ENCODE data around the gene ZNF160. TPM values are rescaled to one million over a fixed set of nuclear protein-coding genes. Genes with fewer than 3 reads are reported as not detected.
"Not testable (repeated sequence)": the region's sequence is repeated elsewhere in the genome, so short reads cannot be mapped to it uniquely, and the experiment has no call there.

Gene ZNF160
- polyA plus RNA-seq, 1 of the 3 experiments (the other 2 are of a cell fraction), result 10.1 TPM

- TF ChIP-seq, protein P1, sequence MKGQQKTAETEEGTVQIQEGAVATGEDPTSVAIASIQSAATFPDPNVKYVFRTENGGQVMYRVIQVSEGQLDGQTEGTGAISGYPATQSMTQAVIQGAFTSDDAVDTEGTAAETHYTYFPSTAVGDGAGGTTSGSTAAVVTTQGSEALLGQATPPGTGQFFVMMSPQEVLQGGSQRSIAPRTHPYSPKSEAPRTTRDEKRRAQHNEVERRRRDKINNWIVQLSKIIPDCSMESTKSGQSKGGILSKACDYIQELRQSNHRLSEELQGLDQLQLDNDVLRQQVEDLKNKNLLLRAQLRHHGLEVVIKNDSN (IDR thresholded peaks at IDR 0.05; ENCODE audit: borderline replicate concordance, low read depth), result no peak
- no peak for TF ChIP-seq MXI1 (IDR thresholded peaks at IDR 0.05; ENCODE audit: low read depth, low read length)
- TF ChIP-seq EZH2phosphoT487 (IDR thresholded peaks at IDR 0.05; ENCODE audit: borderline replicate concordance, low read depth), result no peak
- no peak for TF ChIP-seq RFX5 (IDR thresholded peaks at IDR 0.05; ENCODE audit: low read length)
- TF ChIP-seq FOSL2 (IDR thresholded peaks at IDR 0.05; ENCODE audit: borderline replicate concordance, low read depth), result no peak
- no peak for TF ChIP-seq RXRA (IDR thresholded peaks at IDR 0.05; ENCODE audit: borderline replicate concordance, low read depth)
- WGBS (ENCODE audit: low lambda C conversion rate), result 50% methylated on average over 1 of the region's 1 CpG
- Histone ChIP-seq H3K36me3 (replicated peaks in 1 of 2; ENCODE audit: control insufficient read depth in 1 of 2, insufficient read depth in 2 of 2, low read length in 1 of 2) (peaks cover 9 to 13% of the 10 kb centered on the region in 2 experiments), H3K4me2 (peak overlapping the region; percentile 92), H2AFZ (ENCODE audit: low read depth) (no peak overlapping the region), H3K27ac (ENCODE audit: low read depth in 2 of 2, low read length in 1 of 2) (no peak overlapping the region), H4K20me1 (ENCODE audit: insufficient read depth) (no peaks in the 10 kb centered on the region; the same call in 1 of the 2 replicates), H3K9me3 (no peaks in the 10 kb centered on the region), H3K27me3 (ENCODE audit: insufficient read depth) (no peaks in the 10 kb centered on the region), H3F3A (replicated peaks; ENCODE audit: insufficient read depth) (peaks cover 3% of the 10 kb centered on the region), H3K9ac (no peak overlapping the region), H3K9me2 (no peaks in the 10 kb centered on the region), H3K4me1 (ENCODE audit: control insufficient read depth in 1 of 2, insufficient read depth in 2 of 2, low read depth in 1 of 2, low read length in 1 of 2) (peaks cover 0 to 10% of the 10 kb centered on the region in 2 experiments; a peak in 2 of 4 replicates), H3K4me3 (ENCODE audit: low read depth in 2 of 2, low read length in 1 of 2) (peak overlapping the region; percentile 77 to 90), H3K79me2 (ENCODE audit: insufficient read depth) (peaks cover 61% of the 10 kb centered on the region)
- CTCF ChIA-PET, result interaction anchor here (1.2 to 1.9 kb wide), 2 partner anchors 25 to 94 kb away, joined by 3 to 5 read pairs; no protein-coding TSS in a partner anchor
- peak; percentile 34 for DNase-seq
- POLR2A ChIA-PET, result no interaction called here
Measured at GRCh38 chr19:53101518-53101917, 1.7 kb downstream of the ZNF160 start.

DNA sequence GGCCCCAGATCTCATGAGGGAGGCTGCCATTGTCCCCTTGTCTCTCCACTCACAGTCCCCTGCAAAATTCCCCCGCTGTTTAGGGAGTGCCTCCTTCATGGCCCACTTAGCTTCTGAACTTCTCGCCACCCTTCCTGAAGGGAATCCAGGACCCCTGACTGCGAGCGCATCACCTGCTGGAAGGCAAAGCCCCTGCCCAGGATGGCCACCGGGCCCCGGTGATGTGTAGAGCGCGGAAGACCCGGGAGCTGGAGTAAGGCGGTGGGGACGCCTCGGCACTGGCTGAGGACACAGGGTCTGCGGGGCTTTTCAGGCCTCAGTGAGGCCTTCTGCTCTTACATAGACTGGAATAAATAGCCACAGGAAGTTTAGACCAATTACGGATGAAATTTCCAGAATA lies 4.7 kb downstream of the ZNF160 start:
- H4K20me1 ChIP-seq (ENCODE audit: insufficient read depth); H3K27ac ChIP-seq (ENCODE audit: low read depth in 2 of 2, low read length in 1 of 2); POLR2A ChIA-PET; H3K9ac ChIP-seq; H3K27me3 ChIP-seq (ENCODE audit: insufficient read depth); CTCF ChIA-PET; DNase-seq; H3K4me2 ChIP-seq; H3K9me3 ChIP-seq; H3K4me3 ChIP-seq (ENCODE audit: low read depth in 2 of 2, low read length in 1 of 2); H3K4me1 ChIP-seq (ENCODE audit: control insufficient read depth in 1 of 2, insufficient read depth in 2 of 2, low read depth in 1 of 2, low read length in 1 of 2); H3F3A ChIP-seq (replicated peaks; ENCODE audit: insufficient read depth); H3K9me2 ChIP-seq; H2AFZ ChIP-seq (ENCODE audit: low read depth): not testable (repeated sequence)
- H3K79me2 ChIP-seq (ENCODE audit: insufficient read depth), result peaks cover 78% of the 10 kb centered on the region
- 89% methylated on average over 14 of the region's 14 CpGs for WGBS (ENCODE audit: low lambda C conversion rate)
- H3K36me3 ChIP-seq (replicated peaks in 1 of 2; ENCODE audit: control insufficient read depth in 1 of 2, insufficient read depth in 2 of 2, low read length in 1 of 2), result peaks cover 13 to 15% of the 10 kb centered on the region in 2 experiments

- H3K9me2 ChIP-seq; H3K27ac ChIP-seq (ENCODE audit: low read depth in 2 of 2, low read length in 1 of 2); H3K9ac ChIP-seq; POLR2A ChIA-PET; H3K4me1 ChIP-seq (ENCODE audit: control insufficient read depth in 1 of 2, insufficient read depth in 2 of 2, low read depth in 1 of 2, low read length in 1 of 2); H2AFZ ChIP-seq (ENCODE audit: low read depth); H3K27me3 ChIP-seq (ENCODE audit: insufficient read depth); H3K4me2 ChIP-seq; H3F3A ChIP-seq (replicated peaks; ENCODE audit: insufficient read depth); DNase-seq; H4K20me1 ChIP-seq (ENCODE audit: insufficient read depth); CTCF ChIA-PET; H3K4me3 ChIP-seq (ENCODE audit: low read depth in 2 of 2, low read length in 1 of 2); H3K9me3 ChIP-seq: not testable (repeated sequence)
- Histone ChIP-seq H3K36me3 (replicated peaks in 1 of 2; ENCODE audit: control insufficient read depth in 1 of 2, insufficient read depth in 2 of 2, low read length in 1 of 2) (peaks cover 17 to 19% of the 10 kb centered on the region in 2 experiments), H3K79me2 (ENCODE audit: insufficient read depth) (peaks cover 82% of the 10 kb centered on the region)
- WGBS (ENCODE audit: low lambda C conversion rate), result 91% methylated on average over 3 of the region's 10 CpGs
Measured at GRCh38 chr19:53096982-53097690, 6.1 kb downstream of the ZNF160 start.

DNA sequence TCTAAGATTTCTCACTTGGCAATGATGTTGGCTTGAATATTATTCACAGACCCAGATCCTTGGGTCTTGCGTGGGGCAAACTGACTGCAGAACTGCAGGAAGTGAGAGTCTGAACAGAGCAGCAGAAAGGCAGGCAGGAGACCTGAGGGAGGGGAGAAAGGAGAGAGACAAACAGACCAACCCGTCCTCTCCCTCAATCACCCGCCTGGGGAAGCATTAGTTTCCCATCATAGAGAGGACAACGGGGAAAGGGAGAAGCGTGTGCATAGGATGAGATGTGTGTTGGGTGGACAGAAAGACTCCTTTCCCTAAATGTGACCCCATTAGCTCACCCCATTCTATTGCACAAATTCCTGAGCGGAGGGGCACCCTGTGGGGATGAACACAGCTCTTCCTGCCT lies 6.6 kb downstream of the ZNF160 start:
- H3K4me3 ChIP-seq (ENCODE audit: low read depth in 2 of 2, low read length in 1 of 2); H3F3A ChIP-seq (replicated peaks; ENCODE audit: insufficient read depth); H2AFZ ChIP-seq (ENCODE audit: low read depth); H3K9me3 ChIP-seq; H4K20me1 ChIP-seq (ENCODE audit: insufficient read depth); DNase-seq; H3K9ac ChIP-seq; CTCF ChIA-PET; H3K27me3 ChIP-seq (ENCODE audit: insufficient read depth); POLR2A ChIA-PET; H3K27ac ChIP-seq (ENCODE audit: low read depth in 2 of 2, low read length in 1 of 2); H3K4me2 ChIP-seq; H3K9me2 ChIP-seq; H3K4me1 ChIP-seq (ENCODE audit: control insufficient read depth in 1 of 2, insufficient read depth in 2 of 2, low read depth in 1 of 2, low read length in 1 of 2): not testable (repeated sequence)
- H3K79me2 ChIP-seq (ENCODE audit: insufficient read depth), result peaks cover 77% of the 10 kb centered on the region
- WGBS (ENCODE audit: low lambda C conversion rate), result 39% methylated on average over 4 of the region's 6 CpGs
- peaks cover 21 to 22% of the 10 kb centered on the region in 2 experiments for H3K36me3 ChIP-seq (replicated peaks in 1 of 2; ENCODE audit: control insufficient read depth in 1 of 2, insufficient read depth in 2 of 2, low read length in 1 of 2)

Data from SK-N-SH (cell line).